GM18858 (cell line): ENCODE data around the gene SGO2.
"Not testable (repeated sequence)": the region's sequence is repeated elsewhere in the genome, so short reads cannot be mapped to it uniquely, and the experiment has no call there.

Experiments
- ATAC-seq: cut with Tn5 transposase; IDR thresholded peaks from one replicate; pipeline ENCODE4 v1.9.1; 2021; ENCODE audit not compliant: unreplicated experiment

SGO2 gene

GRCh38 chr2:200620606-200621390 lies 94.8 kb downstream of the SGO2 start:
- ATAC-seq = no peak

- ATAC-seq = no peak
Observed at GRCh38 chr2:200622106-200622505, 96.1 kb downstream of the SGO2 start.

DNA sequence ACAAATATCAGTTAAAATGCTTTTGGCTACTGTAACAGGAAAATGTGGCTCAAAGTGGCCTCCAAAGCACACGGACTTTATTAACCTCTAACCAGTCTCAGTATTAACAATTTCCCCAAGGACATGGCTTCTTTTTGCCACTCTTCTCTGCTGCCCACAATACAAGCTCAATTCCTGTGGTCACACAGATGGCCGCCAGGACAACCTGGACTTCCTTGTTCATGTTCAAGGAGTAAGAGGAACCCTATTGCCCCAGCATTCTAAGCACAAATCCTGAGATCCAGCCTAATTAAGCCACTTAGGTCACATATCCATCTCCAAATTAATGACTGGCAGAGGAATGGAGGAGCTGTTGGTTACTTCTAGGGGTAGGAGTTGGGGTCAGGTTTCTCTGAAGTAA lies 98.0 kb downstream of the SGO2 start:
- ATAC-seq = no peak

GRCh38 chr2:200624658-200625057 lies 98.7 kb downstream of the SGO2 start:
- no peak for ATAC-seq

DNA sequence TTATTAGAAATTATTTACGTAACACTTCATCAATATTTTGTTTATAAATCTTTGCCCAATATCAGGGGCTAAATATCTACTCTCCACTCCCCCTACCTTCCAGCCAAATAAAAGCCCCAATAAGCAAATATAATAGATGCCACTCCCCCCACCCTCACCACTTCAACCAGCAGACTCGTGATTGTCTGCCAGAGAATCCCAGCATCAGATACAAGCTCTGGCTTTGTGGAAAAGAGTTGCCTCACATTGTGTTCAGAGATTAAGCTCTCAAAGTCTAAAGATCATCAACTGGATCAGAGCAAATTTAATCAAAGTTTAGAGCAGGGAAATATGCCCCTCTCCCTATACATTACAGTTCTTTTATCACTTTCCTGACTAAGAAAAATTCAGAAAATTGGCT lies 99.3 kb downstream of the SGO2 start:
- no peak for ATAC-seq

- no peak for ATAC-seq
Observed at GRCh38 chr2:200625958-200626363, 100.0 kb downstream of the SGO2 start.

DNA sequence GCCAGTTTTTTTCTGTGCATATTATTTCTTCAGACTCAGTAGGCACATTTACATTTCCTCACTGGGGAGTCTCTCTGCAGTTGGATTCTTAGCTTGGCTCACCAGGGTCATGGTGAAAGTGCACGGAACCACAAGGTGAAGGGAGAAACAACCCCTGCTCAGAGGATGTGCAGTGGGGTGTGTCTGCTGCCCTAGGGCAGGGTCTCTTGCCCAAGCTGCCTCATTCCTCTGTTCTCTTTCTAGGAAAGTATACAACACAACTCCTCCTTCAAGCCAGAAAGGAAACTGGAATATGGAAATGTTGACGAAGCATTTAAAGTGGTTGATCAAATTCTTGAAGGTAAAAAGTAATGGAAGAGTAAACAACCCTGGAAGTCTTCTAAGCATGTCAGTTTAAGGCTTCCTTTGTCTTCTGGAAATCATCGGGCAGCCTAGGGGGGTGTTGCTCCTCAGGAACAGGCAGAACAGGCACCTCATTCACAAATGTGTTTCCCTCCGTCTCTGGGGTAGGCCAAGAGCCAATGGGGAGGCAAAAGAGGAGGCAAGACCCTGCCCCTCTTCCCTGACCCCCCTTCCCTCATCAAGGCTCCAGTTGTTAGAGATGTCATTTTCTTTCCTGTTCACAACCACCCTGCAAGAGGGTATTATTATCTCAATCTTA lies 101.2 kb downstream of the SGO2 start:
- no peak for ATAC-seq

- ATAC-seq = not testable (repeated sequence)
Observed at GRCh38 chr2:200628461-200628860, 102.5 kb downstream of the SGO2 start.

DNA sequence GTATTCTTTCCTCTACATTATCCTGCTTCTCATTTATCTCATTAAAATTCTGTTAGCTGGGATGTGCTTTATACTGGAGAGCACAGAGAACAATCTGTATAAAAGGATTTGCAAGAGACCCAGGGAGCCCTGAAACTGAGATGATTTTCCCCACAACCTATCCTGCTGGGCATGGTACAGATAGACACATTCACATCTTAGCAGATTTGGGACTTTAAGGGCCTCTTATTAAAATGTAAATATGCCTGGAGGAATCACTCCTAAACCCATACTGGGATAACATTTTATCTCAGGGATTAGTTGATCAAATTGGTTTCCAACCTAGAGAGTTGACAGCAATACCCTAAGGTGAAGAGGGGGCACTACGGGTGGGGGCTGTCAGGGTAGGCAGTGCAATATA lies 105.3 kb downstream of the SGO2 start:
- ATAC-seq = no peak
